DMS53 treated with DMSO at 0.1 percent for 48 hours (cell line): Measurements from ENCODE around the gene SCNN1B.
"Not testable (repeated sequence)": the region's sequence is repeated elsewhere in the genome, so short reads cannot be mapped to it uniquely, and the experiment has no call there.

Experiments used
- DNase-seq: peaks from one replicate; lab custom pipeline; 2025; ENCODE audit not compliant: unreplicated experiment; lab: John Stamatoyannopoulos, UW

The SCNN1B gene

GRCh38 chr16:23302045-23302956 lies at the start of gene SCNN1B:
SCNN1B (plus strand) TSS chr16:23302302; CDS start chr16:23348600, 46,298 bp downstream.
- DNase-seq = no peak

GRCh38 chr16:23252310-23252709 lies 49.8 kb upstream of the SCNN1B start:
- no peak for DNase-seq

GRCh38 chr16:23253650-23254049 lies 48.5 kb upstream of the SCNN1B start:
- not testable (repeated sequence) for DNase-seq

- DNase-seq = no peak
Measured at GRCh38 chr16:23254338-23254737, 47.8 kb upstream of the SCNN1B start.

- DNase-seq = no peak
Measured at GRCh38 chr16:23255000-23255399, 47.1 kb upstream of the SCNN1B start.

- no peak for DNase-seq
Measured at GRCh38 chr16:23256440-23256839, 45.7 kb upstream of the SCNN1B start.

GRCh38 chr16:23257682-23258081 lies 44.4 kb upstream of the SCNN1B start:
- DNase-seq = no peak

GRCh38 chr16:23258919-23259237 lies 43.2 kb upstream of the SCNN1B start:
- DNase-seq = no peak

- DNase-seq = no peak
Measured at GRCh38 chr16:23267647-23268046, 34.5 kb upstream of the SCNN1B start.

- DNase-seq = no peak
Measured at GRCh38 chr16:23268561-23268960, 33.5 kb upstream of the SCNN1B start.

GRCh38 chr16:23269248-23269953 lies 32.7 kb upstream of the SCNN1B start:
- no peak for DNase-seq

GRCh38 chr16:23270654-23271053 lies 31.4 kb upstream of the SCNN1B start:
- no peak for DNase-seq

- no peak for DNase-seq
Measured at GRCh38 chr16:23274968-23275367, 27.1 kb upstream of the SCNN1B start.

GRCh38 chr16:23276821-23277220 lies 25.3 kb upstream of the SCNN1B start:
- DNase-seq = no peak

- DNase-seq = no peak
Measured at GRCh38 chr16:23278031-23278430, 24.1 kb upstream of the SCNN1B start.

GRCh38 chr16:23279721-23280153 lies 22.4 kb upstream of the SCNN1B start:
- DNase-seq = peak; percentile 67

GRCh38 chr16:23280483-23280967 lies 21.6 kb upstream of the SCNN1B start:
- no peak for DNase-seq

- DNase-seq = no peak
Measured at GRCh38 chr16:23282568-23282967, 19.5 kb upstream of the SCNN1B start.

GRCh38 chr16:23283571-23283970 lies 18.5 kb upstream of the SCNN1B start:
- no peak for DNase-seq

- no peak for DNase-seq
Measured at GRCh38 chr16:23284584-23284983, 17.5 kb upstream of the SCNN1B start.

GRCh38 chr16:23286131-23286532 lies 16.0 kb upstream of the SCNN1B start:
- no peak for DNase-seq

GRCh38 chr16:23288209-23288608 lies 13.9 kb upstream of the SCNN1B start:
- no peak for DNase-seq
